Stimulated activated CD4-positive, alpha-beta T cell treated with anti-CD3 and anti-CD28 coated beads, Interleukin-15, amount 100 ng/mL, for 1 hour (primary cell): ENCODE data around the gene XAB2.
"Not testable (repeated sequence)": the region's sequence is repeated elsewhere in the genome, so short reads cannot be mapped to it uniquely, and the experiment has no call there.

ENCODE experiments used
- DNase-seq, 2 donors: peaks; one replicate each; pipeline ENCODE4 v3.0.0-alpha.2; 2020; ENCODE audit warnings: low read depth in 1 of 2, low spot score in 1 of 2

Gene XAB2

GRCh38 chr19:7650148-7650547 lies 20.8 kb upstream of the XAB2 start:
- DNase-seq: no peak

GRCh38 chr19:7648265-7649014 lies 19.1 kb upstream of the XAB2 start:
- no peak for DNase-seq

GRCh38 chr19:7647156-7647555 lies 17.8 kb upstream of the XAB2 start:
- DNase-seq: no peak

GRCh38 chr19:7646426-7646700 lies 17.0 kb upstream of the XAB2 start:
- no peak for DNase-seq

- DNase-seq: no peak
Observed at GRCh38 chr19:7645656-7646425, 16.5 kb upstream of the XAB2 start.

- no peak for DNase-seq
Observed at GRCh38 chr19:7645163-7645562, 15.8 kb upstream of the XAB2 start.

GRCh38 chr19:7644550-7644877 lies 15.2 kb upstream of the XAB2 start:
- no peak for DNase-seq

GRCh38 chr19:7643629-7644549 lies 14.5 kb upstream of the XAB2 start:
- not testable (repeated sequence) for DNase-seq

GRCh38 chr19:7643031-7643415 lies 13.7 kb upstream of the XAB2 start:
- no peak for DNase-seq

- DNase-seq: no peak
Observed at GRCh38 chr19:7642295-7643030, 13.1 kb upstream of the XAB2 start.

- no peak for DNase-seq
Observed at GRCh38 chr19:7641290-7642276, 12.2 kb upstream of the XAB2 start.

- no peak for DNase-seq
Observed at GRCh38 chr19:7640803-7641202, 11.5 kb upstream of the XAB2 start.

- no peak for DNase-seq
Observed at GRCh38 chr19:7639863-7640348, 10.6 kb upstream of the XAB2 start.

GRCh38 chr19:7638802-7639465 lies 9.6 kb upstream of the XAB2 start:
- no peak for DNase-seq

GRCh38 chr19:7637374-7638256 lies 8.3 kb upstream of the XAB2 start:
- no peak for DNase-seq

GRCh38 chr19:7636691-7637373 lies 7.5 kb upstream of the XAB2 start, which contains the start of gene STXBP2:
STXBP2 (plus strand) TSS chr19:7637110; CDS start chr19:7637150, 40 bp downstream.
- peak; percentile 92 to 93 for DNase-seq

GRCh38 chr19:7636317-7636690 lies 7.0 kb upstream of the XAB2 start:
- DNase-seq: no peak

- DNase-seq: no peak
Observed at GRCh38 chr19:7635670-7636069, 6.3 kb upstream of the XAB2 start.
